H1 (cell line): ENCODE results near the gene KIT. TPM values are rescaled to one million over a fixed set of nuclear protein-coding genes. Genes with fewer than 3 reads are reported as not detected.

Source experiments
- CBX8 ChIP-seq: fragments of 300-800, 300-1000 bp; sonication (generic); IDR thresholded peaks from 2 replicates; pipeline ENCODE4 v1.7.1; 2016; ENCODE audit warnings: low read depth, low read length, borderline replicate concordance
- E2F6 ChIP-seq: IDR thresholded peaks from 2 replicates; pipeline ENCODE4 v1.6.1; 2012; ENCODE audit warnings: inconsistent platforms
- POU5F1 ChIP-seq: IDR thresholded peaks from 2 replicates; pipeline ENCODE4 v1.6.1; 2011; ENCODE audit warnings: low read depth, mild to moderate bottlenecking, low read length, moderate library complexity
- polyA plus RNA-seq, 7 experiments: library from polyadenylated mRNA; depleted of rRNA in 3 of 7; stranded (reverse) in 5 of 7; unstranded in 2 of 7; fragments of >200 nt in 5 of 7; fragments of 200-250 nt in 2 of 7; gene quantifications; 1 replicate in 5 of 7; 2 replicates in 1 of 7; 4 replicates in 1 of 7; pipeline versions ENCODE4 v1.2.1 to v1.2.3, GENCODE V29; 2011 to 2013; ENCODE audit warnings: missing spikeins in 2 of 7, mixed read lengths in 2 of 7
- total RNA-seq: library from RNA; stranded (reverse); fragmentation: NEBNext Ultra II Directional; extraction: Animal tissue kit (Norgen Biotek cat#: 25700); gene quantifications from 2 replicates; pipeline ENCODE4 v1.2.1, GENCODE V29; 2021
- TF ChIP-seq, protein P1 (sequence below), 3 experiments: IDR thresholded peaks; 1 replicate in 2 of 3; 2 replicates in 1 of 3; pipeline versions ENCODE4 v1.5.1 to v1.6.1; 2011; ENCODE audit warnings: low read length in 3 of 3, mild to moderate bottlenecking in 3 of 3, inconsistent platforms in 2 of 3, low read depth in 1 of 3, moderate library complexity in 1 of 3; ENCODE audit not compliant: insufficient read depth in 1 of 3; ENCODE audit errors: control extremely low read depth in 1 of 3

Gene KIT
- total and polyA plus RNA-seq, 2 of the 8 experiments (the other 6 are each of a cell fraction or from before 2014, with no cell fraction given), result 14.4 to 24.8 TPM

DNA sequence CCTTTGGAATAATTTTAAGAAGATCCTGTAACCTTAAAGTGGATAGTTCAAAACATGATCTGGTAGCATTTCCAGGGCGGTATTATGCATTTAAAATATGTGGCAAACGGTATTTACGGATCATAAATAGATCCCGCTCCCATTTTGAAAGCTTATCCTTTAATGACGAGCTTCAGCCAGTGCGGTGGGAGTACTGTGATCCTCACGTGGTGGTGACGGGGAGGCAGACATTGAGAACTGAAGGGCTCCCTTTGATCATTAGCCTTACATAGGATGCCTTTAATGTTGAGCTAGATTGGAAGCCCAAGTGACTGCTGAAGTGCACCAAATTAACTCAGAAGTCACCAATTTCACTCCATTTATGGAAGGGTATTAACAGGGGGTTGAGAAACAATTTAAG, 56.9 kb downstream of the KIT start (continued):
- TF ChIP-seq E2F6, result no peak
- TF ChIP-seq, protein P1, sequence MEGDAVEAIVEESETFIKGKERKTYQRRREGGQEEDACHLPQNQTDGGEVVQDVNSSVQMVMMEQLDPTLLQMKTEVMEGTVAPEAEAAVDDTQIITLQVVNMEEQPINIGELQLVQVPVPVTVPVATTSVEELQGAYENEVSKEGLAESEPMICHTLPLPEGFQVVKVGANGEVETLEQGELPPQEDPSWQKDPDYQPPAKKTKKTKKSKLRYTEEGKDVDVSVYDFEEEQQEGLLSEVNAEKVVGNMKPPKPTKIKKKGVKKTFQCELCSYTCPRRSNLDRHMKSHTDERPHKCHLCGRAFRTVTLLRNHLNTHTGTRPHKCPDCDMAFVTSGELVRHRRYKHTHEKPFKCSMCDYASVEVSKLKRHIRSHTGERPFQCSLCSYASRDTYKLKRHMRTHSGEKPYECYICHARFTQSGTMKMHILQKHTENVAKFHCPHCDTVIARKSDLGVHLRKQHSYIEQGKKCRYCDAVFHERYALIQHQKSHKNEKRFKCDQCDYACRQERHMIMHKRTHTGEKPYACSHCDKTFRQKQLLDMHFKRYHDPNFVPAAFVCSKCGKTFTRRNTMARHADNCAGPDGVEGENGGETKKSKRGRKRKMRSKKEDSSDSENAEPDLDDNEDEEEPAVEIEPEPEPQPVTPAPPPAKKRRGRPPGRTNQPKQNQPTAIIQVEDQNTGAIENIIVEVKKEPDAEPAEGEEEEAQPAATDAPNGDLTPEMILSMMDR (IDR thresholded peaks at IDR 0.05; ENCODE audit: control extremely low read depth in 1 of 3, insufficient read depth in 1 of 3, low read depth in 1 of 3, low read length in 3 of 3), result no peak
- no peak for TF ChIP-seq CBX8
- no peak for TF ChIP-seq POU5F1
